COLO668 (cell line): ENCODE measurements around the gene KLF9.

Experiments used
- DNase-seq: peaks from one replicate; lab custom pipeline; 2025; ENCODE audit not compliant: unreplicated experiment; lab: John Stamatoyannopoulos, UW

The KLF9 gene

DNA sequence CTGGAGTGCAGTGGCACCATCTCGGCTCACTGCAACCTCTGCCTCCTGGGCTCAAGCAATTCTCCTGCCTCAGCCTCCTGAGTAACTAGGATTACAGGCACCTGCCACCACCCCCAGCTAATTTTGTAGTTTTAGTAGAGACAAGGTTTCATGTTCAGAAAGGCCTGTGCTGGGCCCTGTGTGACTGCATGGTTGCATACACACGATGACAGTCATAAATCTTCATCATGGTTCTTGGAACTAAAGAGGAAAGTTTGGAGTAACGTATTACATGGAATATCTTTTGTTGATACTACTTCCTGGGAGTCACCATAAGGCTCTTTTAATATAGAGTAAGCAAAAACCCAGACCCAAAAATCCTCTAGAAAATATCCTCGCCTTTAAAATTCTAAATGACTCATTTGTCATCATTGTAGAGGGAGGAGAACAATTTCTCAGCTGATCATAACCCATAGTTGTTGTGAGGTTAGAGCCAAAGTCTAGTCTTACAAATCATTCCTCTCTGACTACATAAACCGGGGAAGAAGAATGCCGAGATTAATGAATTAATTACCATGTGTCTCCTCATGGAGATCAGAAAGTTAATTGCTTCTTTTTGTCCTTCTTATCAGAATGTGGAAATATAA lies 47.0 kb downstream of the KLF9 start:
- no peak for DNase-seq

DNA sequence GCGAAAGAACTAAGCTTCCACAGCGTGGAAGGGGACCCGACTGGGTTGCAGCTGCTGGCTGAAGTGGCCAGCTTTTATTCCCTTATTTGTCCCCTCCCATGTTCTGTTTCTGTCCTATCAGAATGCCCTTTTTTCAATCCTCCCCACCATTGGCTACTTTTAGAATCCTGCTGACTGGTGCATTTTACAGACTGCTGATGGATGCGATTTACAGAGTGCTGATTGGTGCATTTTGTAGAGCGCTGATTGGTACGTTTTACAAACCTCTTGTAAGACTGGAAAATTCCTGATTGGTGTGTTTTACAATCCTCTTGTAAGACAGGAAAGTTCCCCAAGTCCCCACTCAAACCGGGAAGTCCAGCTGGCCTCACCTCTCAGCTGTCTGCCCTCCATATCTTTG lies 50.7 kb downstream of the KLF9 start:
- DNase-seq: no peak

DNA sequence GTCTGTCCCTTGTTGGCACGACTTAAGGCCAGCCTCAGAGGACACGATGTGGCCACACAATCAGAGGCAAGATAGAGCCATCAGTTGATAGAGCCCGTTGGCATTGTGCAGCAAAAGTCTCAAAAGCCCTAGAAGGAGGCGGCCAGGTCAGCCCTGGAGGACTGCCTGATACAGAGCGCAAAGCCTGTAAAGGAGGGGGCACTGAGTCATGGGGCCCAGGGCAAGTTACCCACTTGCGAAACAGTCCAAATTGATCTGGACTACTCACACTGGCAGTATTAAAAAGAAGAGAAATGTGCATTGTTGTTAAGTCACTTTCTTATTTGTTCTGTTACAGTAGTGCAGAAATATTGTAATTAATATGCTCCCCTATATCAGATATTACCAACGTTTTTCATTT lies 51.5 kb downstream of the KLF9 start:
- DNase-seq: no peak

GRCh38 chr9:70355801-70356200 lies 58.7 kb downstream of the KLF9 start:
- DNase-seq: no peak

- DNase-seq: no peak
Measured at GRCh38 chr9:70352802-70353201, 61.7 kb downstream of the KLF9 start.

- no peak for DNase-seq
Measured at GRCh38 chr9:70352356-70352755, 62.1 kb downstream of the KLF9 start.

- DNase-seq: no peak
Measured at GRCh38 chr9:70347046-70347445, 67.4 kb downstream of the KLF9 start.

- no peak for DNase-seq
Measured at GRCh38 chr9:70340572-70340971, 73.9 kb downstream of the KLF9 start.
